CD4-positive, alpha-beta T cell treated with Interleukin-21 for 1 hour (primary cell): ENCODE measurements around the gene MGAT1.

Experiments used
- DNase-seq: peaks from one replicate; pipeline ENCODE4 v3.0.0-alpha.2; 2020

Gene MGAT1

GRCh38 chr5:180823940-180824629 lies 21.5 kb upstream of the MGAT1 start:
- no peak for DNase-seq

- no peak for DNase-seq
Measured at GRCh38 chr5:180823346-180823745, 20.7 kb upstream of the MGAT1 start.

GRCh38 chr5:180821538-180821937 lies 18.9 kb upstream of the MGAT1 start:
- DNase-seq: no peak

- DNase-seq: no peak
Measured at GRCh38 chr5:180820788-180821321, 18.2 kb upstream of the MGAT1 start.

DNA sequence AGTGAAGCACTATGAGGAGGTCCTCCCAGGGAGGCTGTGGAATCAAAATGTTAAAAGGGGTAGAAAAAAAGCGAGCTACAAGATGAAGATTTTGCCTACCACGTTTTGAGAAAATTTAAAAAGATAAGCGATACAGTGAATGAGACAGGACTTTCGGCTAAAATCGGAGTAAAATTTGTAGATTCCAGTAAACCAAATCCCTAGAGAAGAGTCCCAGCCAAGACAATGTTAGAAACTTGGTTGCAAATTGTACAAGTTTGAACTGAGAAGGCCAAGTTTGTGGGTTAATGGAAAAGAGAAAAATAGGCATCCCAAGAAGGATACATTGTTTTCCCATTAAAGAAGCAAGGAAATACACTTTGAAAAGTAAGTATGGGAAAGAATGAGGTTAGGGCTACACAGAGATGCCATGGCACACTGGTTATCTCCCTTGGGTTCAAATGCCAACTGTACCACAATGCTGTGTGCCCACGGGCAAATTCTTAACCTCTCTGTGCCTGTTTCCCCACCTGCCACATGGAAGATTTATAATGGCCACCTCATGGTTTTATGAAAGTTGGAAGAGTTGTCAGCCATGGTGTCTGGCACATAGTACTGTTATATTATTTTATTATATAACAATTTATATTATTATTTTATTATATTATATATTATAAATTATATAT lies 16.2 kb upstream of the MGAT1 start:
- no peak for DNase-seq

- DNase-seq: no peak
Measured at GRCh38 chr5:180817893-180818674, 15.5 kb upstream of the MGAT1 start.

DNA sequence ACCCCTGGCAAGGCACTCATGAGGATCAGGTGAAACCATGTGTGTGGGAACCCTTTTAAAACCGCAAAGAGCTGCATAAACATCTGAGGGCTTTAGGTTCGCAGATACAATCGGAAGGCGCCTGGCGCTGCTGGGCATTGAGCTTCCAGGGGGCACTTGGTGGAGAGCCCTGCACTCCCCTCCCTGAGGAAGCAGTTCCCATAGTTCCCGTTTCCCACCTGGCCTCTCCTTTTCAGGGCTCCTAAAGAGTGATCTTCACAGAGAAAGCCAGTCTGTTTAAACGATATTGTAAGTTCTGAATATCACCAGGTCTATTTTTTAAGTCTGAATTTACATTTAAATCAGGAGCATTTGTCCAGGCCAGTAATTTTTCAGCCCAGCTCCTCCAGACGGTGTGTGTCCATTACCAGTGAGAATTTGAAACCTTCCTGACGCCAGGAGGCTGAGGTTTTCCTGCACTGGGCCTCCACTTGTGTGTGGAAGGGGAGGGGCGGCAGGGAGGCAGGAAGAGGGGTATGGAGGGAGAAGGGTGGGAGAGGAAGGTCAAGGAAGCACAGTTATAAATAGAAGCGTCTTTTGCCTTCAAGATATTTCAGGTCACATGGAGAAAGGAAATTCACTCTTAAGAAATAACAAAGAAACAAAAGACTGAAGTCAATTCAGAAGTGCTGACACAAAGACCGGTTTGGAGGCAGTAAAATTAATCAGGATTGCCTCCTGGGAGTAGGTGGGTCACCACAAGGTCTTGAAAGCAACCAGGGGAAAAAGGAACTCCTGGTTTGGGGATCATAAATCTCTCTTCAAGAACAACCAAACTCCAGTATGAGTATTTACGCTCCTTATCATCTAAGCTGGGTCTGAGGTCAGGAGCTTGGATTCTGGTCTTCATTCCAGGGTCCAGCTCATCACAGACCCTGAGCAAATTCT lies 14.3 kb upstream of the MGAT1 start:
- DNase-seq: no peak

DNA sequence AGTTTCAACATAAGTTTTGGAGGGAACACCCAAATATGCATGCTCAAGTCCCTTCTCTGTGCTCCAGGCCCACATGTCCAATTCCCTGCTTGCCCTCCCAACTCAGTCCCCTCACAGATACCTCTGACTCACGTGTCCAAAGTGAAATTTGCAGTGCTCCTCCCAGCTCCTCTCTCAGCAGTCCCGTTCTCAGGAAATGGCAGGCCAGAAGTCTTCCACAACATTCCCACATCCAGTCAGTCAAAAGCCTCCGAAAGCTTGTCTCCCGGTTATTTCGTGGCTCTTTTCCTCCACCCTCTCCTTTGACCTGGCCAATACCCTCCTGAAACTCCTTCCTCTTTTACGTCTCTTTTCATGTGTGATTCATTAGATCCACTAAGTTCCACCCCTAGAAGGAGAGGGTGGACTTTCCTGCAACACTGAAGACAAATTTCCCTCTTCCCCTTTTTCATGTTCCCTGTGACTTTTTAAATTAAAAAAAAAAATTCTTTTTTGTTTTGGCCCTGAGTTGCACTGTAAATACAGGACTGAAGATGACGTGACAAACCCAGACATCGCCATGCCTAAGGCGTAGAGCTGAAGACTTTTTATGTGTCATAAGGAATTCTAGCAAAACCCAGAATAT lies 12.8 kb upstream of the MGAT1 start:
- no peak for DNase-seq

DNA sequence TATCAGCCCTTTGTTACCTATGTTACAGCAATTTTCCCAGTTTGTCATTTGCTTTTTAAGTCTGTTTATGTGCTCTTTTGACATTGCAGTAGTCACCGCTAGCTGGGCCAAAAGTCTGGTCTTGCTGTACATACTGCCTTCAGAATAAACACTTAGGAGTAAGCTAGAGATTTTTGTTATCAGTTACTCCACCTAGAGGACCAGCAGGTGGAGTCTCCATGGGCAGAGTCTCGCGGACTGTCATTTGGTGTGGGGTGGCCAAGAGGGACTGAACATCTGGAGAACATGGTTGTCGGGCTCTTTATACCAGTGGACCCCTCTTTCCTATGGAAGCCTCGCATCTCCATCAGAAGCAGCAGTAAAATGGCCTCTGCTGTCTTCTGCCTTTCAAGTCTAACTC lies 10.8 kb upstream of the MGAT1 start:
- DNase-seq: no peak

- DNase-seq: no peak
Measured at GRCh38 chr5:180811623-180812124, 9.1 kb upstream of the MGAT1 start.

GRCh38 chr5:180810959-180811622 lies 8.5 kb upstream of the MGAT1 start:
- DNase-seq: no peak

DNA sequence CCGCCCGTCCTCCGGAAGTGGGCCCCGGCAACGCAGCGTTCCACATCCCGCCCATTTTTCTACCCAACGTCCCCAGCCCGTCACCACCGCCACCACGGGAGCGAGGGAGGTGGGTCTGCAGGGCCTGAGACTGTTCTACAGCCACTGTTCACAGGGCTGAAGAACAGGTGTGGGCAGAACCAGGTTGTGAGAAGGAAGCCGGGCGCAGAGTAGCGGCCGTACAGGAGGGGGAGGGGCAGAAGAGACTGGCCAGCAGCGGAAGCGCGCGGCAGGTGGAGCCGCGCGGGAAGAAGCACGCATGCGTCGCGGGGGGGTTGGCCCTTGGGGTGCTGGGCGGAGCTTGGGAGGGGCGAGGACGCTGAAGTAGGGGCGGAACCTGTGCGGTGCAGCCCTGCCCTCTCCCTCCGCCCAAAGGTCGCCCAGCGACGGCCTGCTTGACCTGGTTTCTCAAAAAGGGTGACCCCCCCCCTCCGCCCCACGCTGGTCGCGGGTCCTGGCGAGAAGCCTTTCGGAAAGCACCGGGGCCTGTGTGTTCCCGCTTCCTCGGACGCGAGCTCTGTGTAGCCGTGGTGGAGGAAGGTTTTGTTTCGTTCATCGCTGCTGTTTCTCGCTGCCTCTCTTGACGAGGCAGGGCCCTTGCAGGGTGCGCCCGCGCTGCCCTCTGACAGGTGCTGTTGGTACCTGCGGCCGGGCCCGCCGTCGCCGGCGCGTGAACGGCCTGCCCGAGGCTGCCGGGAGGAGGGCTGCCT lies 7.8 kb upstream of the MGAT1 start:
- peak; percentile 95 for DNase-seq

- peak; percentile 94 for DNase-seq
Measured at GRCh38 chr5:180809403-180810209, 7.0 kb upstream of the MGAT1 start.

- DNase-seq: no peak
Measured at GRCh38 chr5:180808461-180809000, 5.9 kb upstream of the MGAT1 start.

DNA sequence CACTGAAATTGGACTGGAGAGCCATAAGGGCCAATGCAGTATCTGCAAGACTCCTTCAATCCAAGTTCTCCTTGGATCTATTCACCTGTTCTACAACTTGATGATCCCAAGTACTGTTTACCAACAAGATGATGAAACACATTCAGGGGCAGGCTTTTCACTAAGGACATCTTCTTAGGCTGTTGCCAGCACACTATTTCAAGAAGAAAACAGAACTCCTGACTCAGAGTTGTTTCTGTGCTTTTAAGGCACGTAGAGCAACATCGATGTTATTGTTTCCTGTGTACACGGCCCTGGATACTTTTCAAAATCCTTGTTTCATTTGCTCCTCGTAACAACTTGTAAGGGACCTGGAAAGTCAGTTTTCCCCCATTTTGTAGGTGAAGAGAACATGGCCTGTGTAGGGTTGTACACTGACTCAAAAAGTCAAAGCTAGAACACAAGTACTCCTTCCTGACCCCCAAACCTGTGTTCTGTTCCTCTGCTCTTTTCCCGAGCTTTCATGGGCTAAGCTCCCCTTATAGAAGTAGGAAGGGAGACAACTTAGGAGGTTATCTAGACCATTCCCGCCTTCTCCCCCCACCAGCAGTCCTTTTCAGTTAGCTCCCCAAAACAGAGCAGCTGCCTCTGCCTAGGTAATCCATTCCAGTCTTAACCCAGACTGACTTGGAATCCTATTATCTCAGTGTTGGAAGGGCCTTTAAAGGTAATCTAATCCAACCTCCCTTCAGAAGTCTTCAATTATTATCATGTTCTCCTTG lies 5.2 kb upstream of the MGAT1 start:
- DNase-seq: no peak

DNA sequence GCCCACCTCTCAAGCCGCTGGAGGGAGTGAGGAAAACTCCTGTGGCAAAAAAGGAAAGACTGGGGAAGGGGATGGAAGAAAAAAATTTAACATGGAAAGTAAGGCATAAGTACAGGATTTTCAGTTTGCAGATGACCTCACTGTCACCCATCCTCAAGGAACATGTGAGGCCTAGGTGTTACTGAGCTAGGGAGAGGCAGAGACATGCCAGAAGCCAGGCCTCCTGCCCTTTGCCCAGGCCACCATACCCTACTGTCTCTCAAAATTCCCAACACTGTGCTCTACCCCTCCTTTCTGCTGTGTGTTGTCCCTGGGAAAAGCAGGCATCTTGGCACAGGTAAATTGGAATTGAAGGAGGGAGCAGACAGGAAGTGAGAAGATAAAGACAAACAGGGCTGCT lies 4.4 kb upstream of the MGAT1 start:
- no peak for DNase-seq

DNA sequence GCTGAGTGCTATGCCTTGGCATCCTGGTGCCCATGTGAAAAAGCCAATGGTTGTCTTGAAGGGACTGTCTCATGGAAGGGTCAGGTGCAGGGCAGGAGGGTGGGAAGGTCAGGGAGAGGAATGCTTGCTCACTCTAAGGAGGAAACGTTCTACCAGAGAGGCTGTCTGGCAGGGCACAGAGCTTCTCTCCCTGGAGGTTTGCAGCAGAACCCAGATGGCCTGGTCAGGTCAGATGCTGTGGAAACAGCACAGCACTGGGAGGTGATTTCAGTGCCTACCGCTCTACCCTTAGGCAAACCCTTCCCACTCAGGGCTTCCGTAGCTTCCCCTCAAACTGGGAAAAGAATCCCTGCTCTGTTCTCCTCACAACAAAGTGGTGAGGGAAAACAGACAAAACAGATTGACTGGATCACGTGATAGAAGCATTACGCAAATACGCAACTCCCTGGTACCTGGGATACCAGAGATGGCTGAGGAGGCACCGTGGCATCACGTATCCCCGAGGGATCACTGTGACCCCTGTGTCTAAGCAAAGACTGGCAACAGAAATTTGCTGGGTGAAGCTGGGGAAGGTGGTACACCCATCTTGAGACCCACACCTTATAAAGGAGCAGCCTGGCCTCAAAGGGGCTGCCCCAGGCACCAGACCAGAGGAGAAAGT lies 3.9 kb upstream of the MGAT1 start:
- no peak for DNase-seq

DNA sequence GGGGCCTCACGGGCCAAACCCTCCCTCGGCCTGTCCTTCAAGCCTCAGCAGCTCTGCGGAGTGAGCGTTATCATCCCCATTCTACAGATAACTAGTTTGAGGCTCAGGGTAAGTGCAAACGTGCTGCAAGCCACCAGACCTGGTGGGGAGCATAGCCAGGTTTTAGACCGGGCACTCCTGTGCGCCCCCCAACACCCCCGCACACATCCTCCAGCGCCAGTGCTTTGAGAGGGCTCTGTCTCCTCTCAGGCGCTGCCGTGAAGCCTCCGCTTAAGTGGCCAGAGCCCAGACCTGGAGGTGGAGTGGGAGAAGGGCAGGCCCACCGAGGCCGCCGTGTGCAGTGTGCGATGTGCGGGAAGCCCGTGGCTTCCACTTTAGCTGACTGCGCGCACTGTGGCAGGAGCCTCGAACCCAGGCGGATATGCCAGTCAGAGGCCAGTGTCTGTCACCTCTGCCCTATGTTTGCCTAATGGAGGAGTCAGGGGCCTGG lies 1.6 kb upstream of the MGAT1 start:
- peak; percentile 50 for DNase-seq
